Colonic mucosa (tissue), 4 donors: Measurements from ENCODE around the gene CAMK4. TPM values are rescaled to one million over a fixed set of nuclear protein-coding genes. Genes with fewer than 3 reads are reported as not detected.

Experiments
- DNase-seq: peaks from one replicate; pipeline ENCODE4 v3.0.0-alpha.2; 2020
- H3K27ac ChIP-seq: fragments of 200-600 bp; one replicate; pipeline ENCODE4 v1.8.0; 2021
- H3K27me3 ChIP-seq: fragments of 200-600 bp; one replicate; pipeline ENCODE4 v1.8.0; 2021
- H3K36me3 ChIP-seq: fragments of 200-600 bp; one replicate; pipeline ENCODE4 v1.8.0; 2021
- H3K4me1 ChIP-seq: fragments of 200-600 bp; one replicate; pipeline ENCODE4 v1.8.0; 2021; ENCODE audit warnings: mild to moderate bottlenecking
- H3K4me3 ChIP-seq: fragments of 200-600 bp; one replicate; pipeline ENCODE4 v1.8.0; 2021
- H3K9ac ChIP-seq, 2 donors: one replicate each; pipeline ENCODE4 v1.7.0; 2013; ENCODE audit warnings: control low read depth in 2 of 2, low read depth in 2 of 2, low read length in 2 of 2
- H3K9me3 ChIP-seq: fragments of 200-600 bp; one replicate; pipeline ENCODE4 v1.8.0; 2021
- CTCF ChIP-seq: fragments of 200-600 bp; IDR thresholded peaks from one replicate; pipeline ENCODE4 v1.8.0; 2022; ENCODE audit warnings: antibody characterized with exemption, mild to moderate bottlenecking
- intact Hi-C: fragments of 100-400 bp; cut with DNase I; formaldehyde crosslinking; loops from one replicate; pipeline ENCODE4 v1.14.1; 2022
- total RNA-seq, 2 donors: library from RNA; stranded (reverse); fragmentation: NEBNext Ultra II Directional in 1 of 2; extraction: Animal tissue kit (Norgen Biotek cat#: 25700) in 1 of 2; gene quantifications; one replicate each; pipeline ENCODE4 v1.2.1, GENCODE V29; 2021
- donor health status: healthy.
- donor health status: DM: no; HTN: no; CAD: no.
- donor health status: DM: no; HTN: no; CAD: no.

The CAMK4 gene
- total RNA-seq, 2 donors from 2014 or later: 2.4 to 2.9 TPM

GRCh38 chr5:111422747-111423720 is 198.8 kb downstream of the CAMK4 start:
- Histone ChIP-seq H3K4me3 (no peak overlapping the region), H3K9me3 (no peaks in the 10 kb centered on the region), H3K27ac (no peak overlapping the region), H3K27me3 (no peaks in the 10 kb centered on the region), H3K36me3 (no peaks in the 10 kb centered on the region), H3K9ac (no peak overlapping the region), H3K4me1 (no peaks in the 10 kb centered on the region)
- DNase-seq: no peak
- intact Hi-C loops: no loop called here
- no peak for TF ChIP-seq CTCF

DNA sequence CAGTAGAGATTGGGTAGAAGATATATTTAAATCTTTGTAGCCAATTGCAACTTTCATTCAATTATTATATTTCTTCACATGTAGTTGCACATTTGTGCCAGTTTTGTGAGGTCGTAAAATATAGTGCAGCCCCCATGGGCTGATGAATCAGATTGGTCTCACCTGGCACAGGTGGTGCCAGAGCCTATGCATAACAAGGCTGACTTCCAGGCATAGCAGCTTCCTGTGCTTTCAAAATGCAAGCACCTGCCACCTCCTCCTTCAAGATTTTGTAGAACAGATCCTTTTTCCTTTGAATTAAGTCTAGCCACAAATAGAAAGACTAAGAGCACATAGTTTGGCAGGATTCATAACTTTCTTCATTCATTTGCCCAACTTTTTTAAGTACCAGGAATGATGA is 201.0 kb downstream of the CAMK4 start:
- TF ChIP-seq CTCF: no peak
- H3K9ac ChIP-seq: no peak overlapping the region
- intact Hi-C loops: no loop called here
- no peaks in the 10 kb centered on the region for H3K36me3 ChIP-seq
- H3K27ac ChIP-seq: no peak overlapping the region
- H3K27me3 ChIP-seq: no peaks in the 10 kb centered on the region
- H3K4me1 ChIP-seq: no peaks in the 10 kb centered on the region
- H3K9me3 ChIP-seq: no peaks in the 10 kb centered on the region
- DNase-seq: no peak
- no peak overlapping the region for H3K4me3 ChIP-seq

GRCh38 chr5:111427762-111428161 is 203.6 kb downstream of the CAMK4 start:
- intact Hi-C loops: no loop called here
- no peak overlapping the region for H3K9ac ChIP-seq
- H3K4me3 ChIP-seq: no peak overlapping the region
- no peak for TF ChIP-seq CTCF
- no peaks in the 10 kb centered on the region for H3K36me3 ChIP-seq
- H3K27me3 ChIP-seq: no peaks in the 10 kb centered on the region
- no peaks in the 10 kb centered on the region for H3K4me1 ChIP-seq
- H3K9me3 ChIP-seq: no peaks in the 10 kb centered on the region
- DNase-seq: no peak
- H3K27ac ChIP-seq: no peak overlapping the region

- H3K4me1 ChIP-seq: no peaks in the 10 kb centered on the region
- intact Hi-C loops: no loop called here
- H3K27ac ChIP-seq: no peak overlapping the region
- no peak overlapping the region for H3K4me3 ChIP-seq
- no peaks in the 10 kb centered on the region for H3K9me3 ChIP-seq
- H3K9ac ChIP-seq: no peak overlapping the region
- no peaks in the 10 kb centered on the region for H3K27me3 ChIP-seq
- TF ChIP-seq CTCF: no peak
- H3K36me3 ChIP-seq: no peaks in the 10 kb centered on the region
- no peak for DNase-seq
Measured at GRCh38 chr5:111432883-111433536, 208.8 kb downstream of the CAMK4 start.

DNA sequence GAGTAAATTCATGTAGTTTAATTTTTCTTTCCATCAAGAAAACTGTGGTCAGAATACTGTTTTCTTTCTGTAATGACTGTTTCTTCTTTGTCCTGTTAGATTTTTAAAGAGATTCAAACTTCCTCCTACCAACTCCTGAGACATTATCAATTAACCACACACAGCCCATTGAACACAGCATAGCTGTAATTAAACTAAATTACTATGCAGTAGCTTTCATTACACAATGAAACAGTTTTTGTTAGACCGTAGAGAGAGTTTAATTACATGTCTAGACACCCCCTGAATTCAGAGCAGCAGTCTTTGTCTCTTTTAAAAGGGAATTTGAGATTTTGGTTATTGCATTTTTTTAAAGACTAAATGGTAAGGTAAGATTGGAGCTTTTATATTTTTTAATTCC is 210.6 kb downstream of the CAMK4 start:
- no peak overlapping the region for H3K27ac ChIP-seq
- intact Hi-C loops: no loop called here
- no peak for TF ChIP-seq CTCF
- DNase-seq: no peak
- no peak overlapping the region for H3K4me3 ChIP-seq
- H3K36me3 ChIP-seq: no peaks in the 10 kb centered on the region
- no peaks in the 10 kb centered on the region for H3K4me1 ChIP-seq
- no peaks in the 10 kb centered on the region for H3K27me3 ChIP-seq
- no peak overlapping the region for H3K9ac ChIP-seq
- H3K9me3 ChIP-seq: no peaks in the 10 kb centered on the region
